GM21825 (cell line): Measurements from ENCODE around the gene ETV7.

Experiments
- ATAC-seq: cut with Tn5 transposase; IDR thresholded peaks from one replicate; pipeline ENCODE4 v1.9.1; 2021; ENCODE audit warnings: mild to moderate bottlenecking, moderate library complexity; ENCODE audit not compliant: unreplicated experiment

ETV7 gene

DNA sequence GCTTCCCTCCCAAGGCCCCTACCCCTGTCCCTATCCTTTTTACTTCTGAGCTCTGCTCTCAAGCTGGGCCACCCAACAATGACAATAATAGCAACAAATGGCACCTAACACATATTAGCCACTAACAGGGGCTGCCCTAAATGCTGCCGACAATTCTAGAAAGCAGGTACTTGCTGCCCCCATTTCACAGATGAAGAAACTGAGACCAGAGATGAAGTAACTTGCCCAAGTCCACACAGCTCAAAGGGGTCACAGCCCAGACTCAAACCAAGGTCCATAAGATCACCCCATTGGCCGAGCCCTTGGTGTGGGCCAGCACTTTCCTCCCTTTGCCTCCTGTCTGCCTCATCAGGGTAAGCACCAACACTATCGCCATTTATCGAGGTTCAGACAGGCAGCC, 62.8 kb downstream of the ETV7 start:
- no peak for ATAC-seq

DNA sequence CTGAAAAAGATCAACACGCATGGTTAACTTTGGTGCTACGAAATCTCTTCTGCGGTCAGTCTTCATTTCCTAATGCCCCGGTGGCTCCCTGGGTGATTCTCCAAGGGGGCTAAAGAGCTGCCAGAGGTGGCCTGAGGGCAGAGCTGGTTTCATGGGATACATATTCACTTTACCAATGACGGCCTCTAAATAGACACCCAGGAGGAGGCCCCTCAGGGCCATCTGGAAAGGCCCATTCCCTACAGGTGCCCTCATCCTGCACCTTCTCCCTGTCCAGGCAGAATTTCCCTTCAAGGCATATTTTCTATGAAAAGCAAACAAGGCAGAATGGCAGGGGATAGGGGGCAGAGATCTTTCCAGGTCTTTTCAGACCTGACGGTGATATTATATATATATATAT, 63.3 kb downstream of the ETV7 start:
- ATAC-seq: no peak

DNA sequence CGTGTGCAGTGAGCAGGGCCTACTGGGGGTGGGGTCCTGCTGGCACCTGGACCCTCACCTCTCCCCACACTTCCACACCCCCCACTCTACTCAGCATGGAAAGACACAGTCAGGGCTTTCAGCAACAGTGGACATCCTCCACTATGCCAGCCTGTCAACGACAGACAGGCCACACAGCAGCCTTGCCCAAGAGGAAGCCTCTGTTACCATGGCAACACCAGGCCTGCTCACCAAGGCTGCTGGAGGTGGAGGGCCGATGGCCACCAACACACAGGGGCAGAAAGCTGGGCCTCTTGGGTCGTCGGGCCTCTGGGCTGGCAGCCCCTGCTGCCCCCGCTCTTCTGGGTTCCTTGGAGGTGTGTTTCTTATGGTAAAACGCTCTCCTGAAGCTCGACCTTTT, 64.4 kb downstream of the ETV7 start:
- ATAC-seq: no peak

- no peak for ATAC-seq
Observed at GRCh38 chr6:36322591-36322990, 64.9 kb downstream of the ETV7 start.

DNA sequence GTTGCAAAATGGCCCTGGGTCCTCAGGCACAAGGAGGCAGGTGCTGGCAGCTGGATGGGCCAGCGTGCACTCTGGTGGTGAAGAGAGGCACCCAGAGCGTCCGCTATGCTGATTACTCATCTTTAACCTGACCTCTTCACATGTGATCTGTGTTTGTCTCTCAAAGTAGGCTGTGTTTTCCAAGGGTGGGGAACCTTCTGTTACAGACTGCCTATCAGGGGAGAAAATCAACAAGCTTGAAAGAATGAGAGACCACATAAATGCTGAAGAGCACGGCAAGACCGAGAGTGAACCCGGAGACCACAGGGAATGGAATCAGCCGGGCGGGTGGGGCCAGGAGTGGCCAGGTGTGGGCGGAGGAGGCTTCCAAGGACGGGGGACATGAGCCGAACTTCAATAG, 67.0 kb downstream of the ETV7 start:
- no peak for ATAC-seq

- ATAC-seq: no peak
Observed at GRCh38 chr6:36319821-36320220, 67.6 kb downstream of the ETV7 start.

DNA sequence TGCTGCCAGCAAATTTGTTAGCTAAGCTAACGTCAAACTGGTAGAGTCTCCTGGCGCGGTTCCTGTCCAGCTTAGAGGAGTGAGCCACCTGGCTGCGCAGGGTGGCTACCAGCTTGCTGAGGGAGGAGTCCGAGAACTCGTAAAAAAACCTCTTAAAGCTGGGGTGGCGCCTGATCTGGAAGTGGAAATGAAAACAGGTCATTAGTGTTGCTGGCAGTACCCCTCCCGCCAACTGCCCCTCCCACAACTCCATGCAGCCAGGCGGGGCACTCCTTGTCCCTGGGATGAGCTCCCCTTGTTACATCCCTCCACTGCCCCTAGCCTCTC, 68.1 kb downstream of the ETV7 start:
- no peak for ATAC-seq

GRCh38 chr6:36318690-36319435, 68.6 kb downstream of the ETV7 start:
- no peak for ATAC-seq

DNA sequence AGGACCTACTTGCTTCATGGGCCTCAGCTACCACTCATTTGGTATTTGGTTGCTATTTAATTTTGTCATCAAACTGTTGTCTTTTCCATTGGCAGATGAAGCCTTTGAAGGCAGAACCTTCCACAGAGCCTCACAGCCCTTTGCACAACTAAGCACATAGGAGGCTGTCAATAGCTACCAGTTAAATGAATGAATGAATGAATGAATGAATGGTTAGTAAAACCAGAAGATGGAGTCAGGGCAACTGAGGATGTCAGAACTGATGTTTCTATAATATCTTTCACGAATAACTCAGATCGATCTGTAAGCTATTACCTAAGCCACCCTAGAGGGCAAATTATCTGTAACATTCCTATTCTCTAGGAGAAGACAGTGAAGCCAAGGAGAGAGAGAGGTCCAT, 69.8 kb downstream of the ETV7 start:
- ATAC-seq: no peak
